Measurements from ENCODE around the gene CASP9. TPM values are rescaled to one million over a fixed set of nuclear protein-coding genes. Genes with fewer than 3 reads are reported as not detected.

CASP9 gene
- total RNA-seq, 1 experiment from 2014 or later = 8.0 TPM

GRCh38 chr1:15509586-15509985, 14.4 kb downstream of the CASP9 start:
- CTCF ChIA-PET = no interaction called here
- no TSS peak for BruUV-seq (replicated peaks)
- Histone ChIP-seq H3K9me2 (replicated peaks; ENCODE audit: low read length) (no peaks in the 10 kb centered on the region), H3K4me3 (ENCODE audit: low read length) (no peak overlapping the region), H4K20me1 (ENCODE audit: low read length) (no peaks in the 10 kb centered on the region), H3K4me1 (ENCODE audit: insufficient read depth, low read length) (peaks cover 8% of the 10 kb centered on the region), H3K9me3 (ENCODE audit: low read length) (no peaks in the 10 kb centered on the region), H3K9ac (ENCODE audit: low read length) (no peak overlapping the region), H3K36me3 (ENCODE audit: low read depth, low read length) (no peaks in the 10 kb centered on the region), H3K27me3 (ENCODE audit: low read length) (no peaks in the 10 kb centered on the region), H2AFZ (ENCODE audit: low read length) (no peak overlapping the region), H3K4me2 (ENCODE audit: low read length) (no peak overlapping the region), H3K27ac (ENCODE audit: low read length) (no peak overlapping the region), H3F3A (ENCODE audit: low read length, unreplicated experiment) (no peaks in the 10 kb centered on the region), H3K79me2 (ENCODE audit: low read length) (no peaks in the 10 kb centered on the region)
- ATAC-seq (no peak), DNase-seq (no peak)
- POLR2A ChIA-PET (ENCODE audit: unreplicated experiment) = no interaction called here
- intact Hi-C loops (cut with micrococcal nuclease) = no loop called here
- TF ChIP-seq, protein P1, sequence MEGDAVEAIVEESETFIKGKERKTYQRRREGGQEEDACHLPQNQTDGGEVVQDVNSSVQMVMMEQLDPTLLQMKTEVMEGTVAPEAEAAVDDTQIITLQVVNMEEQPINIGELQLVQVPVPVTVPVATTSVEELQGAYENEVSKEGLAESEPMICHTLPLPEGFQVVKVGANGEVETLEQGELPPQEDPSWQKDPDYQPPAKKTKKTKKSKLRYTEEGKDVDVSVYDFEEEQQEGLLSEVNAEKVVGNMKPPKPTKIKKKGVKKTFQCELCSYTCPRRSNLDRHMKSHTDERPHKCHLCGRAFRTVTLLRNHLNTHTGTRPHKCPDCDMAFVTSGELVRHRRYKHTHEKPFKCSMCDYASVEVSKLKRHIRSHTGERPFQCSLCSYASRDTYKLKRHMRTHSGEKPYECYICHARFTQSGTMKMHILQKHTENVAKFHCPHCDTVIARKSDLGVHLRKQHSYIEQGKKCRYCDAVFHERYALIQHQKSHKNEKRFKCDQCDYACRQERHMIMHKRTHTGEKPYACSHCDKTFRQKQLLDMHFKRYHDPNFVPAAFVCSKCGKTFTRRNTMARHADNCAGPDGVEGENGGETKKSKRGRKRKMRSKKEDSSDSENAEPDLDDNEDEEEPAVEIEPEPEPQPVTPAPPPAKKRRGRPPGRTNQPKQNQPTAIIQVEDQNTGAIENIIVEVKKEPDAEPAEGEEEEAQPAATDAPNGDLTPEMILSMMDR (conservative IDR thresholded peaks at IDR 0.05; ENCODE audit: low read depth, low read length) = no peak
- TF ChIP-seq EZH2 (IDR thresholded peaks at IDR 0.05; ENCODE audit: low read length, unreplicated experiment) (no peak), EZH2phosphoT487 (IDR thresholded peaks at IDR 0.05; ENCODE audit: borderline replicate concordance, low read length) (no peak)

DNA sequence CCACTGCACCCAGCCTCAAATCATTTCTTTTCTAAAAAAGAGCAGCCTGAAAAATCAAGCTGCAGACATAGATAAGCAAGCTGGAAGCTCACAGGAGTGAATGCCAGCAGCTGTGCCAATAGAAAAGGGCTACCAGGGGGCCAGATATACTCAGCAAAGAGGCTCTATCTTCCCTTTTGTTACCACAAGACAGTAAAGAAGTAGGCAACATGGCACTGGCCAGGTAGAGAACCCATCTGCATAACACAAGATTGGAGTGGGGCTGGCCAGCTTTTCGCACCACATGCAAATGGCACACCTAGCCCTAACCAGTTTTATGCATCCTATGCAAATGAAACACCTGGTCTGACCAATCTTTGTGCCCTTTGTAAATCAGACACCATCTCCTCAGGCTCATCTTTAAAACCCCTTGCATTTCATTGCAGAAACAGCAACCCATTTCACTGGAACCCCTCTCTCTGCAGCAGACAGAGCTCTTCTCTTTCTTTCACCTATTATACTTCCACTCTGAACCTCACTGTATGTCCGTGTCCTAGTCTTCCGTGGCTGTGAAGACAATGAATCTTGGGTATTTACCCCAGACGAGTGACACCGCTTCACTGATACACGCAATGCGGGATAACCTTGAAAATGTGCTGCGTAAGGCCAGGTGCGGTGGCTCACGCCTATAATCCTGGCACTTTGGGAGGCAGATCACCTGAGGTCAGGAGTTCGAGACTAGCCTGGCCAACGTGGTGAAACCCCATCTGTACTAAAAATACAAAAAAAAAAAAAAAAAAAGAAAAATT, 15.1 kb downstream of the CASP9 start:
- no peaks in the 10 kb centered on the region for H3K9me3 ChIP-seq (ENCODE audit: low read length)
- H3K36me3 ChIP-seq (ENCODE audit: low read depth, low read length) = no peaks in the 10 kb centered on the region
- DNase-seq = no peak
- TF ChIP-seq EZH2 (IDR thresholded peaks at IDR 0.05; ENCODE audit: low read length, unreplicated experiment) = no peak
- TF ChIP-seq EZH2phosphoT487 (IDR thresholded peaks at IDR 0.05; ENCODE audit: borderline replicate concordance, low read length) = no peak
- TF ChIP-seq, protein P1 (conservative IDR thresholded peaks at IDR 0.05; ENCODE audit: low read depth, low read length) = no peak
- H3K27ac ChIP-seq (ENCODE audit: low read length) = no peak overlapping the region
- intact Hi-C loops (cut with micrococcal nuclease) = no loop called here
- no peaks in the 10 kb centered on the region for H3K79me2 ChIP-seq (ENCODE audit: low read length)
- no peak overlapping the region for H2AFZ ChIP-seq (ENCODE audit: low read length)
- no peaks in the 10 kb centered on the region for H3K9me2 ChIP-seq (replicated peaks; ENCODE audit: low read length)
- no peak overlapping the region for H3K4me3 ChIP-seq (ENCODE audit: low read length)
- no peak overlapping the region for H3K4me2 ChIP-seq (ENCODE audit: low read length)
- H4K20me1 ChIP-seq (ENCODE audit: low read length) = no peaks in the 10 kb centered on the region
- no peaks in the 10 kb centered on the region for H3K27me3 ChIP-seq (ENCODE audit: low read length)
- ATAC-seq = no peak
- ChIA-PET CTCF (no interaction called here), POLR2A (ENCODE audit: unreplicated experiment) (no interaction called here)
- no TSS peak for BruUV-seq (replicated peaks)
- H3F3A ChIP-seq (ENCODE audit: low read length, unreplicated experiment) = no peaks in the 10 kb centered on the region
- peaks cover 8% of the 10 kb centered on the region for H3K4me1 ChIP-seq (ENCODE audit: insufficient read depth, low read length)
- no peak overlapping the region for H3K9ac ChIP-seq (ENCODE audit: low read length)

DNA sequence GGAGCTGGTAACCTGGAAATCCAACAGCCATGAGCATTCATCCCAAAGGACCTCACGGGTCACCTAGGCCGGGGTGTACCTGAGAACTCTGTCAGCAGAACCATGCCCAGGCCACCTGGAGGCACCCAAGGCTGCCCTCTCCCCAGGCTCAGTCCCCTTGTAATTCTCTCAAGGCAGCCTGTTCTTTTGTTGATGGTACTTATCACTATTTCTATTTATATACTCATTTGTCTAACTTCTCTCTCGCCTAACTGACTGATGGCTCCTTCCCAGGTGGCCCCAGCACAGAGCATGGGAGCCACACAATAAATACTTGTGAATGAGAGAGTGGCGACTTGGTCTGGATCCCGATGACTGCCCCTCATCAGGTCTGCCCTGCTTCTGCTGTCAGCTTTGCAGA, 16.7 kb downstream of the CASP9 start:
- Histone ChIP-seq H3K4me1 (ENCODE audit: insufficient read depth, low read length) (peaks cover 8% of the 10 kb centered on the region), H3K9me3 (ENCODE audit: low read length) (no peaks in the 10 kb centered on the region), H3K27ac (ENCODE audit: low read length) (no peak overlapping the region), H3K79me2 (ENCODE audit: low read length) (no peaks in the 10 kb centered on the region), H3K4me3 (ENCODE audit: low read length) (no peak overlapping the region), H3K9ac (ENCODE audit: low read length) (no peak overlapping the region), H3K9me2 (replicated peaks; ENCODE audit: low read length) (no peaks in the 10 kb centered on the region), H3F3A (ENCODE audit: low read length, unreplicated experiment) (no peaks in the 10 kb centered on the region), H3K36me3 (ENCODE audit: low read depth, low read length) (no peaks in the 10 kb centered on the region), H3K27me3 (ENCODE audit: low read length) (no peaks in the 10 kb centered on the region), H3K4me2 (ENCODE audit: low read length) (no peak overlapping the region), H4K20me1 (ENCODE audit: low read length) (no peaks in the 10 kb centered on the region), H2AFZ (ENCODE audit: low read length) (no peak overlapping the region)
- BruUV-seq (replicated peaks) = no TSS peak
- no peak for DNase-seq
- ATAC-seq = no peak
- CTCF ChIA-PET = no interaction called here
- intact Hi-C loops (cut with micrococcal nuclease) = no loop called here
- TF ChIP-seq EZH2phosphoT487 (IDR thresholded peaks at IDR 0.05; ENCODE audit: borderline replicate concordance, low read length) (no peak), EZH2 (IDR thresholded peaks at IDR 0.05; ENCODE audit: low read length, unreplicated experiment) (no peak)
- TF ChIP-seq, protein P1 (conservative IDR thresholded peaks at IDR 0.05; ENCODE audit: low read depth, low read length) = no peak
- POLR2A ChIA-PET (ENCODE audit: unreplicated experiment) = no interaction called here
